ENCODE data around the gene HOXC4. TPM values are rescaled to one million over a fixed set of nuclear protein-coding genes. Genes with fewer than 3 reads are reported as not detected.

HOXC4 gene
- total and polyA plus RNA-seq, 2 of the 4 experiments (the other 2 are of a cell fraction): under 0.01 to 0.26 TPM

DNA sequence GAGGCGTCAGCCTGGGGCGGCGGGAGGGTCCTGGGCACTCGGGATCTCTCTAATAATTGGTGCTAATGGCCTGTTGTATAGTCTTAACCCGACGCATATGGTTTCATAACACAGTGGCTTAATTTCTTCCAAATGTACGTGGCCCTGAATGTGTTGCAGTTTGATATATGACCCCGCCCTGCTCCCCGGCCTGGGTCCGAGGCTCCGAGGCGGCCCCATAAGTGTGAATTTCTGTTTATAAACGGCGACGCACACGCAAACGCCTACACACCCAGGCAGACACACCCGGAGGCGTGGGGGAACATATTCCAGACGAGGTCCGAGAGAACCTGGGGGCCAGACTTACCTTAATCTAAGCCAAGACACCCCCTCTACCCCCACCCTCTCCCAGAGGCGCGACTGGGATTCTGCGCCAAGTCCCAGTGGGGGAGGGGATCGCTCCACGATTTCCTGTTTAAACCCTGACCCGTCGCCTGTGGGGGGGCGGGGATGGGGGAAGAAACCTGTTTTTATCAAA, 35.1 kb upstream of the HOXC4 start:
- peaks cover 85% of the 10 kb centered on the region for H3K27me3 ChIP-seq (ENCODE audit: control insufficient read depth, insufficient read depth, low read length)
- H3K4me3 ChIP-seq (ENCODE audit: insufficient read depth, low read depth, low read length): peak overlapping the region; percentile 24; the same call in 1 of the 2 replicates
- no peaks in the 10 kb centered on the region for H4K20me1 ChIP-seq (ENCODE audit: insufficient read depth, low read length)
- H4K8ac ChIP-seq (ENCODE audit: low read depth in 2 of 2, low read length in 2 of 2): no peak overlapping the region
- H3K4me2 ChIP-seq (ENCODE audit: low read depth, low read length): no peak overlapping the region; the same call in 1 of the 2 replicates
- H3K56ac ChIP-seq (ENCODE audit: extremely low read depth, insufficient read depth, low read length): no peak overlapping the region
- no peak overlapping the region for H2BK5ac ChIP-seq (ENCODE audit: low read depth, low read length, poor library complexity, severe bottlenecking)
- no peaks in the 10 kb centered on the region for H3K79me1 ChIP-seq (ENCODE audit: low read depth in 1 of 2, low read length in 2 of 2)
- in situ Hi-C loops (cut with MboI; ENCODE audit: low sequenced_read_pairs) (no loop called here), dilution Hi-C loops (cut with HindIII; ENCODE audit: low sequenced_read_pairs, unreplicated experiment) (no loop called here), intact Hi-C loops (cut with micrococcal nuclease) (no loop called here)
- no peak overlapping the region for H2BK15ac ChIP-seq (ENCODE audit: low read depth, low read length)
- 30% methylated on average over 3 of the region's 29 CpGs; no CpG with 5 or more reads in 1 of the 2 experiments for WGBS, 2 experiments (ENCODE audit: extremely low coverage in 2 of 2, insufficient read length in 1 of 2)
- H2AFZ ChIP-seq (replicated peaks; ENCODE audit: low read length, poor library complexity): peak overlapping the region; percentile 81
- no peak overlapping the region for H2AK9ac ChIP-seq (replicated peaks; ENCODE audit: low read depth, low read length, poor library complexity)
- H3K23ac ChIP-seq (ENCODE audit: low read depth, low read length): no peak overlapping the region
- no peak overlapping the region for H3K27ac ChIP-seq (ENCODE audit: insufficient read depth, low read length)
- POLR2A ChIA-PET (ENCODE audit: unreplicated experiment): no interaction called here
- H3K9ac ChIP-seq (ENCODE audit: low read depth, low read length): no peak overlapping the region
- H3K4me1 ChIP-seq (ENCODE audit: control insufficient read depth, insufficient read depth, low read length): no peaks in the 10 kb centered on the region
- ATAC-seq (ENCODE audit: low read depth): no peak
- no peaks in the 10 kb centered on the region for H3K9me1 ChIP-seq (ENCODE audit: insufficient read depth, low read length)
- no peak overlapping the region for H4K5ac ChIP-seq (ENCODE audit: low read depth, low read length)
- H3K18ac ChIP-seq (ENCODE audit: low read depth, low read length): no peak overlapping the region
- BruUV-seq (replicated peaks): no TSS peak
- peaks cover 4% of the 10 kb centered on the region for H3K9me3 ChIP-seq (ENCODE audit: control insufficient read depth, insufficient read depth, low read length)
- CTCF ChIA-PET: no interaction called here
- no peaks in the 10 kb centered on the region for H3K36me3 ChIP-seq (ENCODE audit: control insufficient read depth, insufficient read depth, low read length)
- H2BK20ac ChIP-seq (ENCODE audit: low read depth, low read length): no peak overlapping the region
- H2BK120ac ChIP-seq (ENCODE audit: low read depth, low read length): no peak overlapping the region
- DNase-seq: no peak
- no peak overlapping the region for H4K91ac ChIP-seq (ENCODE audit: insufficient read depth, low read depth, low read length)
- no peak overlapping the region for H3K14ac ChIP-seq (replicated peaks; ENCODE audit: low read depth, low read length)
- TF ChIP-seq CEBPB (IDR thresholded peaks at IDR 0.05; ENCODE audit: low read depth, low read length) (no peak), SMC3 (IDR thresholded peaks at IDR 0.05; ENCODE audit: low read depth, low read length) (no peak), MAZ (IDR thresholded peaks at IDR 0.05; ENCODE audit: borderline replicate concordance, low read depth, low read length) (no peak), ELK1 (IDR thresholded peaks at IDR 0.05; ENCODE audit: borderline replicate concordance, low read depth, low read length) (no peak), BHLHE40 (IDR thresholded peaks at IDR 0.05; ENCODE audit: low read depth, low read length) (no peak), CHD1 (IDR thresholded peaks at IDR 0.05; ENCODE audit: low read depth, low read length) (no peak)
- no peak overlapping the region for H2AK5ac ChIP-seq (ENCODE audit: low read depth, low read length)
- H3K4ac ChIP-seq (ENCODE audit: low read depth, low read length): no peak overlapping the region
